Upper lobe of left lung (tissue), 4 donors: Measurements from ENCODE around the gene OR51V1.
"Not testable (repeated sequence)": the region's sequence is repeated elsewhere in the genome, so short reads cannot be mapped to it uniquely, and the experiment has no call there.

Experiments used
- CTCF ChIP-seq, 6 experiments: fragments of 450-650 bp in 4 of 6; fragments of 200-600 bp in 2 of 6; sonication (generic) in 2 of 6; IDR thresholded peaks; one replicate each; pipeline ENCODE4 v1.5.1; 2016 to 2019; ENCODE audit warnings: antibody characterized with exemption in 6 of 6
- POLR2A ChIP-seq, 4 donors: fragments of 450-650 bp; IDR thresholded peaks; one replicate each; pipeline ENCODE4 v1.5.1; 2016 to 2017; ENCODE audit warnings: antibody characterized with exemption in 4 of 4, mild to moderate bottlenecking in 2 of 4
- POLR2AphosphoS5 ChIP-seq, 2 donors: sonication (generic); formaldehyde crosslinking; IDR thresholded peaks; one replicate each; pipeline ENCODE4 v1.5.1; 2017; ENCODE audit warnings: antibody characterized with exemption in 2 of 2

GRCh38 chr11:5161045-5161444, 39.4 kb downstream of the OR51V1 start:
- TF ChIP-seq POLR2A, CTCF, POLR2AphosphoS5 (IDR thresholded peaks at IDR 0.05): not testable (repeated sequence)
